Measurements from ENCODE around the gene PIGR.

The PIGR gene

DNA sequence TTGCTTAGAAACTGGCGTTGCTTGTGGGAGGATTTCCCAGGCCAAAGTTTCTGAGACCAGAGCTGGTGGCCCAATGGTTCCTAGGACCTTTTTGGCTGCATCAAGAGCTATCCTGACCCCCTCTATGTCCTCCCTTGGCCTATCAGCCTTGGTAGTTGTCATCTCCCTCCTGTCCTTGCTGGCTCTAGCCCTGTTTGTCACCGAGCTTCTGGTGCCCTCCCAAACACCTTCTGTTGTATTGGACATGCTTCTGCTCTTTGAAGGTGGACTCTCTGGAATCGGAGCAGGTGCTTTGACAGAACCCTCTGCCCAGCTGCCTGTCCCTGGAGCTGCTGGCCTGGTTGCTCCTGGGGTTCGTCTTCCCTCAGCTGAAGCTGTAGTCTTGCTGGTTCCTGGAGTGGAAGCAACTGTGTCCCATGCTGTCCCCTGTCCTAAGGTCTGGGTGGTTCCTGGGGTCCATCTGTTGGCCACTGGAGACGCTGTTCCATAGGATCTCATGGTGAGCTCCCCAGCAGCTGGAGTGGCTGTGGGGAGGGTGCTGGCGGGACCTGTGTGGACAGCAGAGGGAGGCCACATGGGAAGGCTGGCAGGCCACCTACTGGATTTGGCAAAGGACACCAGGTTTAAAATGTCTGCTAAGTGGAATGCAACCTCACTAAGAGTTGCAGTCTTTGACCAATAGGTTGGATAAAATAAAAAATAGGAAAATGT, 14.6 kb upstream of the PIGR start:
- no peak for DNase-seq

DNA sequence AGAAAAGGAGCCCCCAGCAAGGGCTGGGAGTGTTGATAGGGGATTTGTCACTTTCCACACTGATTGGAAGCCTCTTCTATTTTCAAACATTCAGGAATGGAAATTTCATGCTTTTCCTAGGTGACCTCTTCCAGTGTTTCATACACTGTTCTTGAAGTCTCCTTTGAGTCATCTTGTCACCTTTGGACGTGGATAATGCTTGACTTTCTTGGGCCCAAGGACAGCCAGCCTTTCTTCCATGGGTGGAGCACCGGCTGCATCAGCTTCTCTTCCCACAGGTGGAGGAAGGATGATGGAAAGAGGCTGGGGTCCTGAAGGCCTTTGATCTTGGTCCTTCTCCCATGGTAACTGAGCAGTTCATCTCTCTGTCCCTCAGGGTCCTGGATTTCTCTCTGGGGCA, 11.9 kb upstream of the PIGR start:
- no peak for DNase-seq

DNA sequence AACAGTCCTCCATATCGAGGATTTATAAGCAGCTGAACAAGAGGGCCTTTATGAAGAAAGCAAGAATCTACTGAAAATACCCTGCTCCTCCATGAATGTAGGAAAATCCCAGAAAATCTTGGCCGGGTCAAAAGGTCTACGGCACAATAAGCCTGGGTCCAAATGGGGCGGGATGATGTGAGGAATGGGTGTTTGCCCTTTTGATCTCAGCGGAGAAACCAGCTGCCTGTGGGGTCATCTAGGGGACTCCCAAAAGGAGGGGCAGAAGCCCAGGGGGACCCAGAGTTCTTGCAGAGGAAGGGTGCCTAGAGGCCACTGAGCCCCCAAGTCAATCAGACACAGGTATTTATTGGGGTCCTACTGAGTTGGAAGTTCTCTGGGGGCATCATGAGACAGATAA, 11.4 kb upstream of the PIGR start:
- DNase-seq, result no peak

DNA sequence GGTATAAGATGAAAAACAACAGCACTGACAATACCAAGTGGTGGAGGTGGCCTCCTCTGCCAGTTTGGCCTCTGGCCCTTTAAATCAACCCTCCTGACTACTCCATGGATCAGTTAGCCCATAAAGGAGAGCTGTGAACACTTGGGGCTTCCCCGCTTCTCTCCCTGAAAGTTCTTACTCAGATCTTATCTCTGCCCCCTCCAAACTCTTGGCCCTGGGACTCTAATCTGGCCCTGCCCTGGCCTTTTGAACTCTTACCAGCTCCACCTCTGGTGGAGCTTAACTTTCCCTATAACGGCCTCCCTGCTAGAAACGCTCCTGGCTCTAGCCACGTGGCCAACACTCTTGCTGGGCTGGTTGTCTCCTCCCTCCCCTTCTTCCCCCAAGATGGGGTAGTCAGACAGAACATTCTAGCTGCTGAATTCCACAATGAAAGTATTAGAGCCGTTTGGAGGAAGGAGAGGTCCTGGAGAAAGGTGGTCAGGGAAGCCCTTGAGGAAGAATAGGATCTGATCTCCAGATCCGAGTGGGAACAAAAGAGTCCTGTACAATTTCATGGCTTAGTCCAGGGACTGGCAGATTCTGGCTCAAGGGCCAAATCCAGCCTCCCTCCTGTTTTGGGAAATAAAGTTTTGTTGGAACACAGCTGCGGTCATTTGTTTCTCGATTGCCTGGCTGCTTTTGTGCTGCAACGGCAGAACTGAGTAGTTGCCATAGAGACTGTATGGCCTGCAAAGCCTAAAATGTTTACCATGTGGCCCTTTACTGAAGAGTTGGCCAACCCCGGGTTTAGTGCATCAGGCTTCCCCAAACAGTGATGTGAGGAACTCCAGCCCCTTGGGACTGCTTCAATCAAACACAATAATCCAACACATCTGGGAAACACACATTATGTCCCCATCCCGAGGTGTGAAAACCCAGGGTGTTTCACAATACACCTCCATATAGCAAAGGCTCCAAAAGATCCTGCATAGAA, 9.5 kb upstream of the PIGR start:
- DNase-seq, result peak in 1 of 2 donors; percentile 48

DNA sequence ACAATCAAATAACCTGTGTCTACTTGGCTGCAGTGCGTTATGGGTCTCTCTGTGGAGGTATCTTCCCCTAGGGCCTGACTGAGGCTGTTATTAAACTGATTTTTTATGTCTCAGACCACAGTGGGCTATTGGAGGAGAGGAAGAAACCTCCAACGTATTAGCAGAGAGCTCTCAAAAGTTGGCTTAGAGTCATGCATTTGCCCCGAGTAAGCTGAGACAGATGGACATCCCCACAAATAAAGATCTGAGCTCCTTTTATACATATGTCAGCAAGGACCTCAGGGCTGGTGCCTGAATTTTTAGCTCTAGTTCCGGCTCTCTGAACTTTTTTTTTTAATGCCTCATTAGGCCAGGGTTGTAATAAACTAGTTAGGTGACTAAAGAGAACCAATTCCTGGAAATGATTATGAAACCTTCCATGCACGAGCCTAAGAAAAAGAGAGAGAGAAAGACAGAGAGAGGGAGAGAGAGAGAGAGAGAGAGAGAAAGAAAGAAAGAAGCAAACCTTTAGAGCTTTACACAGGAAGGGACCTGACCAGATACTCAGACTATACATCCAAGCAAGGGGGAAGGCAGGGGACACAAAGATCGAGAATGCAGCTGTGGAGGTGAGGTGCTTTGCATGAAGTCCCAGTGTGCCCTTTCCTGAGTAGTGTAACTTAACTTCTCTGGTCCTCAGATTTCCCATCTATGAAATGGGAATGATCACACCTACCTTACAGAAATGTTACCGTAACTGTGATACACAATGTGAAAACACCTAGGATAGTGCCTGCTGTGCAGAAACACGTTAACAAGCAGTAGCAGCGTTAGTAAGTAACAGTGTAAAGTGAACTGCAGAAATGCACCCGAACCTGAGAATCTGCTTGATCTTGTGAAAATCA, 8.4 kb upstream of the PIGR start:
- DNase-seq, result no peak

DNA sequence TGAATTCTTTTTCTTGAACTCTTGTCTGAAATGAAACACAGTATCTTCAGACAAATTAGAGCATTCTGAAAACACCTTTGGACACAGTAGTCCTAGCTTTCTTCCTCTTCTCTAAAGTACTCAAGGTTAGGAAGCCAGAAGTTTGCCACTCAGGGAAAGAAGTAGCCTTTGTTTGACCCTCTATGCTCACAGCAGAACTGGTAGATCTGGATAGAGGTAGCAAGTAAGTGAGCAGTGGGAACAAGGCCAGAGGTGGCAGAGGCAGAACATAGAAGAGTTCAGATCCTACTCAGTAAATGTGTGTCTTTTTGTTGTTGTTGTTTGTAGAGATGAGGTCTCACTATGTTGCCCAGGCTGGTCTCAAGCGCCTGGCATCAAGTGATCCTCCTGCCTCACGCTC, 7.4 kb upstream of the PIGR start:
- no peak for DNase-seq

DNA sequence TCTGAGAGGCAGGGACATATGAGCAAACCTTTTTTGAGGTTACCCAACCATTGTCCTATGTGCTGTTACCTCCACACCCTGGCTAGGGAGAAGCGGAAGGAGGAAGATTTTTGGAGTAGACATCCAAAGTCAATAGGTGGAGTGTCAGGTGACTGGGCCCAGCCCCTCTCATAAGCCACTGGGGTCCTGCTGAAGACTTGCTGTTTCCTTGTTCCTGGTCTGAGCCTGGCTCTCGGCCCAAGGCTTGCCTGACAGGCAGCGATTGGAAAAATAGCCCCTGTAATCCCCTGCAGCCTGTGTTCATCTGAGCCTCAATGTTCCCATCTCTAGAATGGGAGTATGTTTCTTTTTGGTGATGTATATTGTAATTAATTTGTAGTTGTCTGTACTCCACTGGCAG, 6.9 kb upstream of the PIGR start:
- DNase-seq, result no peak

DNA sequence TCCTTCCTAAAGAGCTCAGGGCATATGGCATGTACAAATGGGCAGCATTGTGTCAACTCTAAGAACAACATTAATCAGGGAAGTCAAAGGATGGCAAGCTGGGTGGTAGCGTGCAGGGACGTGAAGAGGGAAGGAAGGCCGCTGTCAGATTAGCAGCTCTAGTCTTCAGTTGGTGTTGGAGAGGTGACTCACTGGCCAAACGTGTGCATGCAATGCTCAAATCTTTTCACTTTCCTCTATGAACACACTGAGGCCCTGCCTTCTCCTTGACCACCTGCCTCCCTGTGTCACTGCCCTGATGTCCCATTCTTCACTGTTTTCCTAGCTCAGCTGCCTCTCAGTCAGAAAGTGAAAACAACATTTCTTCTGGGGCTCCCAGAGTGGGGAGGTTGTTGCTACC, 5.9 kb upstream of the PIGR start:
- DNase-seq, result peak; percentile 72 to 90

DNA sequence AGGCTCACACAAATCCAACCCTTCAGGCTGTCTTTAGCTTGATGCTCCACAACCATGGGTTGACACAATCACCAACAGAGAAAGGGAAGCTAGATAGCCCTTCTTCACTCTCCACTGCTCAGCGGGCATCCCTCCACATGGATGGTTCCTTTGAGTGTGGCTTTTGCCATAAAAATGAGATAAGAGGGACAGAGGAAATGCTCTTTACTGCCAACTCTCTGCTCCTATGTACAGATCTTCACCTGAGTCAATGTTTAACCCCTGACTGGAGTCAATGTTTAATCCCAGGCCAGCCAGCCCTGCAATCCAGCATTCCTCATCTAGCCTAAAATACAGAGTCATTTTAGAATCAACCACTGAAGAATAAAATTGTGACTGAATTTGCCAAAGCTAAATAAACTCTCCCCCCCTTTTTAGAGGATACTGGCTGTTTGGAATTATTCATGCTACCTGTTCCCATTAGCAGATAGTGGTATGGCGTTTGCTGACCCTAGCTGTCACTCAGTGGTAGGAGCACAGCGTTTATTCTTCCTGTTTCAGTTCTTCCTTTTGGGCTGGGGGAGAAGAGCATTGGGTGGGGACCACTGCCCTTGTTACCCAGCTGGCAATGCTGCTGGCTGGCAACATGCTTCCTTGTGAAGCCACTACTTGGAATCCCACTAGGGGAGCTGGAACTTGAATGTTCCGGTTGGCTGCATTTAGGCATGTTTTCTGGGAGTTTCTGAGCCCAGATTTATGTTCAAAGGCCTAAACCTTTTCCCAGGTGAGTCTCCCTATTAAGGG, 5.2 kb upstream of the PIGR start:
- no peak for DNase-seq

DNA sequence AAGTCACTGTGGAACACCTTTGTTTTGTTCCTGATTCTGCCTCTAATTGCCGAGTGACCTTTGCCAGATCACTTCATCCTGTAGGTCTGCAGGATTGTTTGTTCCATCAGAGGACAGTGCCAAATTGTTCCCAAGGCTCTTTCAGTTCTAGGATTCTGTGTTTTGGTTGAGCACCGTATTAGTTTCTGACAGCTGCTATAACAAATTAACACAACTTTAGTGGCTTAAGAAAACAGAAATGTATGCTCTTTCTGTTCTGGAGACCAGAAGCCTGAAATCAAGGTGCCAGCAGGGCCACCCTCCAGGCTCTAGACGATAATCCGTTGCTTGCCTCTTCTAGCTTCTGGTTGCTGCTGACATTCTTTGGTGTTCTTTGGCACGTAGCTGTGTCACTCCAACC, 3.4 kb upstream of the PIGR start:
- no peak for DNase-seq

DNA sequence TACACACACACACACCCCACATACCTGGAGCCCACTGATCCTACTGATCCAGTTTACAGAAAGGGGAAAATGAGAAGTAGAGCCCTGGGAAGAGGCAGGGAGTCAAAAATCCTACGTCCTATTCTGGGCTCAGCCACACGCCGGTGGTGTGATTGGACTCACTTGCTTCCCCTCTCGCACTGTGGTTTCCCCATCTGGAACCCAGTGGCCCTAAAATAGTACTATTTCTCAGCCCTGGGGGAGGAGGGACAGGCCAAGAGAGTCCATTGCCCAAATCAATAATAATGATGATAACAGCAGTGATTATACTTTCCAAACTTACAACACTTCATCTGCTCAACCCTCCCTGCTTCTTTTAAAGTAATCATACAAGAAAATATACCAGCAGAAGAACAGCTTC, 2.9 kb upstream of the PIGR start:
- DNase-seq, result peak; percentile 47 to 80

DNA sequence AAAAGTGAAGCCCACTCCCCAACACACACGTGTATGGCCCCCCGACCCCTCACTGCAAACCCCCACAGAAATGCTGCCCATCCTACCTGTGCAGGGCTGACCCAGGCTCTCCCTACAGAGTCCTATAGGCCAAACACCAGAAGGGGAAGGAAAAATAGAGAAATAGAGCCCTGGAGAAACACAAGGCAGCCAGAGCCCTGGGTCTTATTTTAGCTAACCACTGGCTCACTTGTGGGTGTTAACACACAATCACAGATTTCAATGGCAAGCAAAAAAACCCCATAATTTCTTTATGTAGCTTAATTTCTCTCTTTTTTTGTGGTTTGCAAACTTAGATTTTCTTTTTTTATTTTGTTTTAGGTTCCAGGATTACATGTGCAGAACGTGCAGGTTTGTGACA, 989 bp upstream of the PIGR start:
- DNase-seq, result peak; percentile 47 to 62

DNA sequence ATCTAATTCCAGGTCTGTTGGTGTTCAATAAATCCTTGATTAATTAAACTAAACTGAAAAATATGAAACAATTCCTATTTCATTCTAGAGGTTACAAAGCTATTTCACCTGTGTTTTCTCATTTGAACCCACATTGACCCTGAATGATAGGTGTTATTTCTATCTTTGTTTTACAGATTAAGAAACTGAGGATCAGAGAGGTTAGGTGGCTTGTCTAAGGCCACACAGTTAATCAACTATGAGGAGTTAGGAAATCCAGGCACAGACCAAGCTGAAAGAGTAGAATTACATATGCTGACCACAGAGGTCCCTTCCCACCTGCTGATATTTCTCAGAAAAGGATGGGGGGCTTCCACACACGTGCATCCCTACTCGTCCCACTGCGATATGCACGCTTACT, 487 bp downstream of the PIGR start:
- DNase-seq, result no peak

DNA sequence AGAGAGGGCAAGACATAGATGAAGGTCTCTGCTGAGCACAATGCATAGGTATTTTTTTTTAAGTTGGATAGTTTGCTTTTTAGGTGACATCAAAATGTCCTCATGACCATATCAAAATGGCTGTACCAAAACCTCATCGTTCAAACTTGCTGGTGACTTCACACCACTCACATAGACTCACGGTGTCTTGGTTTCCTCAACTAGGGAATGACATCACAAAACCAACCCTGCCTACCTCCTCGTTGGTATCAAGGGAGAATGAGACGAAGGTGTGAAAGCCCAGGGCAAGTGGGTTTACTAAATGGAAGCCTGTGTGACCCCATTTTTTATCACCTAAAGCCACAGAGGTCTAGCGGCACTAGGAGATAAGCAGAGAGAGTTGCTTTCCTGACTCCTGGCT, 1.6 kb downstream of the PIGR start:
- DNase-seq, result no peak

DNA sequence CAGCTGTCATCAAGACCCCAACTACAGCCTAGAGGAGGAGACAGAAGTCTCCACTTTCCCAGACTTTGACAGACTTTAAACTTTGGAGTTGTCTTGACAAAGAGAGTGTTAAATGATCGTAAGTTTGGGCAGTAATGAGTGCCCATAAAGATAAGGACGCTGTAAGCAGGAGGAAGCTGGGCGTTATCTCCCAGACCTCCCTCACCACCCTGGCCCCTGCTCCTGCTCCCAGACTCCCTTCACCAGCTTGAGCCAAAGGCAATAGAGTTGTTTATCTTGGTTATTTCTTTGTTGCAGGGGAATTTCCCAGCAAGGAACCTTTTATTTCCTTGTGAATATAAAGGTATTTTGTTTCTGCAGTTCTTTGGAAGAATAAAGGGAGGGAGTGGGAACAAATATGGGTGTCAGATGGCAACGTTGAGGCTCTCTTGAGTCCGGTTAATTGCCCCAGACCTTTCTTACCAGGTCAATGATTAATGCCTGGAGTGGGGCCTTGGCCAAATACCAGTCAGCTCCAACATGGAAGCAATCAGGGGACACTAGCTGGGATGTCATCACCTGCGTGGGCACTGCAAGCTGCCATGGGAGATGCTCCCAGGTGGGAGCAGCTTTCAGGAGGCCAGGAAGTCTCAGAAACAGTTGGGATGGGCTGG, 4.4 kb downstream of the PIGR start:
- DNase-seq, result no peak

DNA sequence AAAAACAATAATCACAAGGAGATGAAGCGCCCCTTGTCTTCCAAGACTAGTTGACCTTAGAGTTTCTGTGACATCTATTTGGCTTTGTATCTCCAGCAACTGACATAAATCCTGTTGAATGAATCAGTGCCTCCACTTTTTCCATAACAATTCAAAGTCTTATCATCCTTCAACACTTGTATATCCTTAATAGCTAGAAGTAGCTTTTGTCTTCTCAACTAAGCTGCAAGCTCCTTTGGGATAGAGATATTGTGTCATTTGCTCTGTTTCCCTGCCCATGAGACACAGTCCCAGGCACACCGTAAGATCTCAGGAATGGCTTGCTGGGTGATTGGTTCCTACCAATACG, 5.7 kb downstream of the PIGR start:
- no peak for DNase-seq

DNA sequence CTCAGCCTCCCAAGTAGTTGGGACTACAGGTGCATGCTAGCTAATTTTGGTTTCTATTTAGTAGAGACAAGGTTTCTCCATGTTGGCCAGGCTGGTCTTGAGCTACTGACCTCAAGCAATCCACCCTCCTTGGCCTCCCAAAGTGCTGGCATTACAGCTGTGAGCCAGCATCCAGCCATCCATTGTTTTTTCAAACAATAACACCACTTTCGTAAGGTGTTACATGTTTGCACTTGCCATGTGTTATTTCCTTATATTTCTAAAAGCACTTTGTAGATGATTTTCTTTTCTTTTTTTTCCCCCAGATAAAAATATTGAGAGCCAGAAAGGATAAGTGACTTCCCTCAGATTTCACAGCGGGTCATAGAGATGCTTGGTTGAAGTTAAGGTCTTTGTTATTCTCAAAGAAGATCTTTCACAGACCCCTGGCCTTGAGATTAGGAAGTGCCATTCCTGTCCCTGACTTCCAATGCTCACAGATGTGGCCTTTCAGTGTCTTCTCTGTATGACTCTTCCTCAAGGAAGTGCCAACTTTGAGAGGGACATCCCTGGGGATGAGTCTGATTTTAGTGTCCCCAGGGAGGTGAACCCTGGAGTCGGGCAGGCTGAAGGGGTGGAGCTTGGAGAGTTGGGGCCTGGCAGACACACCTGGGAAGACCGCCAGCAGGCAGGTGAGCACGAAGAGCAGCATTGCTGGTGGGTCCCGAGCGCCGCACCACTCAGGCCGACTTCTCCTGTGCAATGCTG, 6.3 kb downstream of the PIGR start:
- no peak for DNase-seq

DNA sequence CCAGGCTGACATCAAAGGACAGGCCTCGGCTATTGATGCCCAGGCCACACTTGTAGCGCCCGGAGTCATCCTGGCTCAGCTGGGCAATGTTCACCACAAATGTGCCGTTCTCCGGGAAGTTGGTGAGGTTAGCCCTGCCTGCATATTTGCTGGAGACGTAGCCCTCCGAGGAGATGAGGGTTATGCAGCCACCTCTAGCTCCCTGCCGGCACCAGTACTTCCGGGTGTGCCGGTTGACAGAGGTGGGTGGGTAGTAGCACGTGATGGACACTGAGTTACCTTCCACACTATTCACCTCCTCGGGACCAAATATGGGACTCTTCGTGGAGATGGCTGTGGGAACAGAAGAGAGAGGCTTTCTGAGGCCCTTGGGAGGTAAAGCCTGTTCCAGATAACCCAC, 7.1 kb downstream of the PIGR start:
- DNase-seq, result no peak

DNA sequence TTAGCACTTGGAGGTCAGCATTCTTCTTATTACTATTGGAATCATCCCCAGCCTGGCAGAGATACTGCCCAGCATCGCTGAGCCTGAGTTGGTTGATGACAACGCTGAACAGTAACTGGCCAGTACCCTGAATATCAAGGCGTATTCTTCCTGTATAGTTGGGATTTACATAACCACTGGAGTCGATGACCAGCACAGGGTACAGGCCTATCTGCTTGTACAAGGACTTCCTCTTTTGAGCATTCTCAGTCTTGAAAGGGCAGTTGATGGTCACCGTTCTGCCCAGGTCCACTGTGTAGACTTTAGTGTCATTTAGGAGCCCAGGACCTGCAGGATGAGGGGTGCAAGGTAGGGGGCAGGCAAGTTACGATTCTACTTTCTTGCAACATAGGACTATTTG, 8.8 kb downstream of the PIGR start:
- peak in 1 of 2 donors; percentile 31 for DNase-seq

DNA sequence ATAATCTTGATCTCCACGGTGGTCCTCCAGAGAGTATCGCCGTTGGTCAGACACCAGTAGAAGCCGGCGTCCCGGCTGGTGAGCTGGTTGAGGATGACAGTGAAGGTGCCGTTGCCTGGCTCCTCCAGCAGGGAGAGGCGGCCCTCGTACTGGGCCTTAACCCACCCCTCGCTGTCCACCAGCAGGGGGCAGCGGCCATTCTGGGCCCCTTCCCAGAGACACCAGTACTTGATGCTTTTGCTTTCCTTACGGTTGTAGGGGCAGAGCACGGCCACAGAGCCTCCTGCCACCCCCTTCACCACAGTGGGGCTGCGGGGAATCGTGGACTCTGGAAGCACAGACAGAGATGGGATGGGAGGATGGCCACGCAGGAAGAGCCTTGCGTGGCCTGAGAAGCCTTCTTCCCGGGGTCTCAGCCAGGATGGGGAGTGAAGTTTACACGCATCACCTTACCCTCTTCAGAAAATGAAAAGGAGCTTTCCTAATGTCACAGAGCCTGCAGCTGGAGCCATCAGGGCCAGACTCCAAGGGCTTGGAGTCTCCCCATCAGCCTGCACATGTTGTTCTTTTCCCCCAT, 10.7 kb downstream of the PIGR start:
- DNase-seq, result peak; percentile 68 to 73
